GM18508 (cell line): Measurements from ENCODE around the gene ARMH3.

Experiments
- ATAC-seq: cut with Tn5 transposase; IDR thresholded peaks from one replicate; pipeline ENCODE4 v1.9.1; 2021; ENCODE audit warnings: moderate number of reproducible peaks; ENCODE audit not compliant: insufficient read depth, unreplicated experiment

The ARMH3 gene

GRCh38 chr10:101879456-101880231 is 176.3 kb downstream of the ARMH3 start:
- ATAC-seq, result no peak

- no peak for ATAC-seq
Observed at GRCh38 chr10:101878869-101879268, 177.1 kb downstream of the ARMH3 start.

- ATAC-seq, result no peak
Observed at GRCh38 chr10:101875068-101875688, 180.8 kb downstream of the ARMH3 start.

DNA sequence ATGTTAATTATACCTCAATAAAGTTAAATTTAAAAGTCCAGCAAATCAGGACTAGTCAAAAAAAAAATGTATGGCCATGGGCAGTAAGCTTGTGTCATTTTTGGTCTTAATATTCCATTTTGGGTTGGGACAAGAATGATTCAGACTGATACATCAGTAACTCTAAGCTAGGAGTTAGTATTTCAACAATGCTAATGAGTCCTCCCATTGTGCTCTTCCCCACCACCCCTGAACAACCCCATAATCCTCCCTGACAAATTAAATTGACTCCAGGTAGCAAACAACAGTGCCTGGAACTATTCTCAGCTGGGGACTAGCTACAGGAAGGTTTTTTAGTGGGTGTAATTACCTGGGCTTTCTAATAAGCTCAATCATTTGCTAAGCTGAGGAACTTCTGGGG is 181.7 kb downstream of the ARMH3 start:
- ATAC-seq, result no peak

GRCh38 chr10:101867931-101868330 is 188.0 kb downstream of the ARMH3 start:
- ATAC-seq, result no peak

DNA sequence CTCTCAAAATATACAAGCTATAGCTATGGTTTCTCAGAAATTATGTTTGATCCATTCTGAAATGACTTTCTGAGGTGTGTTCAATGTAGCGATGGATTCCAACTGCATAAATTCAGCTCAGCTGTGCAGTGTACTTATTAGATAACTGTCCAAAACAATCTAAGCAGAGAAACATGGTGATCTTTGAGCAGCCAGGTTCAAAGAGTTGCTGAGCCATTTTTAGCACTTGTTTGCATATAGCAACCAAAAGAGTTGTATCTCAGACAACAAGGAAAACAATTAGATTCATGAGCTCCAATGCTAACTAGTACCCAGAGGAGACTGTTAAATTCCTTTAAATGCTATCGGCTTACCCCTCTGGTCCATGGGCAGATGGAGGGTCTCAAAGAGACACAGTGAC is 196.4 kb downstream of the ARMH3 start:
- no peak for ATAC-seq

GRCh38 chr10:101858723-101859500 is 197.1 kb downstream of the ARMH3 start:
- ATAC-seq, result no peak

DNA sequence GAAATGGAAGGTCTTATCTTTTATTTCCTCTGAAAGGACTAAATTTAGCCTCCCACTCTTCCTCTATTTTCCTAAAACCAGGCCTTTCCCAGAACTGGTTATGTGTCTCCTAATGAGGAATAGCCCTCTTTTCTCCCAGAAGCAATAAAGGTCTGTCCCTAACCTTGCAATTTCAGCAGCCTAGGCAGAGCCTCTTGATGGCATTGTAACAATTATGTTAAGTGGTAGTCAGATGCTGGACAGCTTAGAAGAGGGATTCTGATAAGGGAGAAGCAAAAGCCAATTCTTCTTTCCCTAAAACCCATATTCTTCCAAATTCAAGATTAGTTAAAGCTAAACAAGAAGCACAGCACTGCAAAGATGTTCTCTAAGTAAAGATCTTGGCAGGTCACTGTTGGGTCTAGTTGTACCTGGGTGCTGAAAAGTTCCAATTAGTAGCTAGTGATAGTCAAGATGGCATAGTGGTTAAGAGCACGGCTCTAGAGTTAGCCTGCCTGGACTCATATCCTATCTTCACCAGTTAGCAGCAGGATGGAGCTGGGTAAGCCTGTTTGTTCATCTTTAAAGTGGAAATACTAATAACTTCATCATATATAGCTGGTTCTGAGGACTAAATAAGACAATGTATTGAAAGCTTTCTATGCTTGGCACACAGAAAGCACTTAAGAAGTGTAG is 198.0 kb downstream of the ARMH3 start:
- no peak for ATAC-seq

- no peak for ATAC-seq
Observed at GRCh38 chr10:101856626-101857025, 199.3 kb downstream of the ARMH3 start.

DNA sequence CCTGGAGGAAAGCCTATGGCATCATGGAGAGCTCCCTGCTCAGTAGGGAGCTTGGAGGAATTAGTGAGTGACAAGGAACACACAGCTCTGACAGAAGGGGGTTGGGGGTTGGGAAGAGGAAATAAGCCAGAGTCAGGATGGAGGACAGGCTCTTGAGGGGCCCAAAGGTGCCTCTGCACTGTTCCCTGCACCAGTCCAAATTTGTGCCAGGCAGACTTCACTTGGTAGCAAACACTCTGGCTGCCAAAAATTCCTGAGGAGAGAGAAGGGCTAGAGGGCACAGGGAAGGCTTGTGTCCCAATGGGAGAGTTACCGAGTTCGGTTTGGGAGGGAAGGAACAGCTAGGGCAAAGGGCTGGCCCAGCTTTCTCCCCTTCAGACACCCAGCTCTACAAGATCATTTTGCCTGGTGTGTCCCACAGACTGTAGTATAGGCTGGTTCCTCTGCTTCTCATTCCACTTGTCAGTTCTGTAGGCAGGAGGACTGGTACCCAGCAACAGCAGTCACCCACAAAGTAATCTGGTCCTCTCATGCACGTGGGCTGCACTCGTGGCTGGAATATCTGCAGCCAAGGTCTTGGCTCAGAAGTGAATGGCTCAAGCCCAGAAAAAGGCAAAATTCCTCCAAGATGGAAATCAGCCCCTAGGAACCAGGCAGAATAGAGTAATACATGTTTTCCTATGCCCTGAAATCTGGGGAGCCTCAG is 204.4 kb downstream of the ARMH3 start:
- ATAC-seq, result no peak

GRCh38 chr10:101850749-101851148 is 205.2 kb downstream of the ARMH3 start:
- ATAC-seq, result no peak

DNA sequence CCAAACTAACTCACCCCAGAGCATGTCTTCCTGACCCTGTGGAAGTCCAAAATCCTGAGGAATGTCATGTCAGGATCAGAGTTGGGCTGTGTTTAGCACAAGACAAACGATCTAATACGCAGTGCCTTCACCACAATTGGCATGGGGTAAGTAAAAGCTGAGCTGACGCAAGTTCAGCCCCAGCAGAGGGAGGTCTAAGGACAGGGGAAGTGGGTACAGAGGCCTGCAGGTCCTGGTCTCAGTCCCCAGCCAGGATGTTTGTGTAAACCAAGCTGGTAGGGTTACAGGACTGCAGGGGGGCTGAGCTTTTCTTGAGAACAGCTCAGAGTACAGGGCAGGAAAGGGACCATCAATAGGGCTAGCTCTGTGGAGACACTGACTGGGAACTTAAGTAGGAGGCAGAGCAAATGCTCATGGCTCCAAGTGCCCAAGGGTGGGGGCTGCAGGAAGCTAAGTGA is 207.1 kb downstream of the ARMH3 start:
- no peak for ATAC-seq

DNA sequence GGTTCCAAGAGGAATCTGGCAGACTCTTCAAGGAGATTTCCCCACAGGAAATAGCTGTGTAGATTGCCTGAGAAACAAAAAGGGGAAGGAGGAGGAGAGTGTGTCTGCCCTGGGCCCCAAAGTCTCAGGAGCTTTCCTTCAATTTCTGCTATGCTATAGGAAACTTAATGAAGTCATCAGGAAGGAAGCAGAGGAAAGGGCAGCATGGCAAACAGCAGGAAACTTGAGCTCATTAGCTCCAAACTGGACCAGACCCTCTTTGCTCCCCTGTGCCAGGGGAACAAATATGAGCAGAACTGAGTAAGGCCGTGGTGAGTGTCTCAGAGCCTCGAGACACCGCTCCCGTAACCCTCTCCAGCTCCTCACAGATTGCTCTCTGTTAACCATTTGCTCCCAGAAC is 207.6 kb downstream of the ARMH3 start:
- no peak for ATAC-seq

DNA sequence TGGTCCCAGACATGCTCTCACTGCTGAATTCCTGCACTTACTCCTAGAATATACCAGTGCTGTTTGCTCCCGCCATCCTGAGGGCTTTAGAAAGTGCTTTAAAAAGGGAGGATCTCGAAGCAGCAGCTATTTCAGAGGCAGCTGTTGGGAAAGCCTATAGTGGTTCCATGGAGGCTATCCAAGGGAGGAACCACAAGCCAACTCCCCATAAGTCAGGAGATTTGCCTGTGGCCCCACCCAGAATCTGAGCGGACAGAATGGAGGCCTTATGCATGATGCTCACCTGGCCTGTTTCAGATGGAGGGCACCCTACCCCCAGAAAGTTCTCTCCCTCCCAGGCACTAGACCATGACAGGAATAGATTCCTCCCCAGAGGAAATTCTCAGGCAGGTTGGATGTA is 210.1 kb downstream of the ARMH3 start:
- ATAC-seq, result no peak

- no peak for ATAC-seq
Observed at GRCh38 chr10:101843032-101844021, 212.6 kb downstream of the ARMH3 start, which contains the start of gene KCNIP2. TSS of gene KCNIP2 (minus strand) at chr10:101843800. CDS start at chr10:101843568, 232 bp downstream.

DNA sequence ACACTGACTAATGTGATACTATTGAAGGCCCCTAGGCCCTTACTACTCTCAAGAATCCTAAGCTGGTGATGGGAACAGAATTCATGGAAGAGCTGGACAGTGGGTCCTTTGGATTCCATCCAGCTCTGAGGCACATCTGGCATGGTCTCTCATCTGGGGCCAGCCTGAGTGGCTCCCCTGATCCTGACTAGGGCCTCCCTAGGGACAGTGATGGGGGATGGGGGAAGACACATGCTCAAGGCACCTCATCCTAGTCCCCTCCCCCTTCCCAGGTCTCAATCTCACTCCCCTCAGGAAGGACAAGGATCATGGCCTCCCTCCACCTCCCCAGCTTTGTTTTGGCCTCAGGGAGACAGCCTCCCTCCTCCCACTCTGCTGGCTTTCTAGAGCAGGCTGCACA is 214.1 kb downstream of the ARMH3 start:
- no peak for ATAC-seq

GRCh38 chr10:101840741-101841453 is 215.1 kb downstream of the ARMH3 start:
- ATAC-seq, result no peak

DNA sequence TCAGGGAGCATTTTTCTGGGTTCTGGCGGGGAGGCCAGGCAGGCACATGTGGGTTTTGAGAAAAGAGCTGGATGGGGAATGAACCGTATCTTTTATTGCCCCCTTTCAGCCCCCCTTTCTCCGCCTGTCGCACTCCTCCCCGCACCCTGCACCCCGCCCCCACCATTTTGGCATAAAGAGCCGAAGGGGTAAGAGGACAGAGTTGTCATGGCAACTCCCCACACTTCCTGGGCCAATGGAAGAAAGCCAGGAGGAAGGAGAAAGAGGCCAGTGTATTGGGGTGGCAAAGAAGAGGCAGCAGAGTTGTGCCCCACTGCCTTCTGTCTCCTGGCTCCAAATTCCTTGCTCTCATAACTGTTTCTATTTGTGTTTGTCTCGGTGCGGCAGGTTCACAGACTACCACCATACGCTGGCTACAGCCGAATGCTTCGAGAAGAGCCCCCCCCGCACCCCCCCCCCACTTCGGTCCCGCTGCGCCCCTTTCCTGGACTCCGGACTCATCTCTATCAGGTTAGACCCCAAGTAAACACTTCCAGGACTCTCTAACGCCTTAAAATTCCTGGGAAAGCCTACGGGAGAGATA is 215.8 kb downstream of the ARMH3 start:
- no peak for ATAC-seq
